SK-N-SH treated with all-trans-retinoic acid at 6 μM for 48 hours (cell line): ENCODE data around the gene CD163.

Experiments used
- ARNTL ChIP-seq: fragments of 450-650 bp; formaldehyde crosslinking; IDR thresholded peaks from 2 replicates; pipeline ENCODE4 v1.5.0; 2020; ENCODE audit warnings: low read depth, mild to moderate bottlenecking, moderate library complexity, borderline replicate concordance
- BACH2 ChIP-seq: fragments of 250-450 bp; sonication (Bioruptor Pico); IDR thresholded peaks from 2 replicates; pipeline ENCODE4 v1.9.0; 2021; ENCODE audit warnings: mild to moderate bottlenecking, borderline replicate concordance
- CSDC2 ChIP-seq: fragments of 250-450 bp; sonication (Bioruptor Pico); IDR thresholded peaks from 2 replicates; pipeline ENCODE4 v1.5.0; 2020; ENCODE audit warnings: mild to moderate bottlenecking, moderate library complexity
- OSR1 ChIP-seq: fragments of 250-450 bp; sonication (Bioruptor Pico); IDR thresholded peaks from 2 replicates; pipeline ENCODE4 v1.8.0; 2022; ENCODE audit warnings: moderate library complexity, mild to moderate bottlenecking, inconsistent platforms
- RARB ChIP-seq: fragments of 250-450 bp; sonication (Bioruptor Pico); IDR thresholded peaks from 2 replicates; pipeline ENCODE4 v1.8.0; 2021; ENCODE audit warnings: mild to moderate bottlenecking, moderate library complexity
- TCF4 ChIP-seq: fragments of 250-450 bp; sonication (Bioruptor Pico); IDR thresholded peaks from 2 replicates; pipeline ENCODE4 v1.8.0; 2021; ENCODE audit warnings: mild to moderate bottlenecking, moderate library complexity, borderline replicate concordance
- ZFP30 ChIP-seq: fragments of 450-650 bp; formaldehyde crosslinking; IDR thresholded peaks from 2 replicates; pipeline ENCODE4 v1.5.0; 2022; ENCODE audit warnings: mild to moderate bottlenecking, moderate library complexity
- ZNF8 ChIP-seq: fragments of 450-650 bp; formaldehyde crosslinking; IDR thresholded peaks from 2 replicates; pipeline ENCODE4 v1.5.0; 2020; ENCODE audit warnings: mild to moderate bottlenecking, moderate library complexity
- TF ChIP-seq, protein P1 (sequence below): fragments of 250-450 bp; sonication (Bioruptor Pico); IDR thresholded peaks from 2 replicates; pipeline ENCODE4 v1.5.1; 2021; ENCODE audit warnings: mild to moderate bottlenecking, moderate library complexity

DNA sequence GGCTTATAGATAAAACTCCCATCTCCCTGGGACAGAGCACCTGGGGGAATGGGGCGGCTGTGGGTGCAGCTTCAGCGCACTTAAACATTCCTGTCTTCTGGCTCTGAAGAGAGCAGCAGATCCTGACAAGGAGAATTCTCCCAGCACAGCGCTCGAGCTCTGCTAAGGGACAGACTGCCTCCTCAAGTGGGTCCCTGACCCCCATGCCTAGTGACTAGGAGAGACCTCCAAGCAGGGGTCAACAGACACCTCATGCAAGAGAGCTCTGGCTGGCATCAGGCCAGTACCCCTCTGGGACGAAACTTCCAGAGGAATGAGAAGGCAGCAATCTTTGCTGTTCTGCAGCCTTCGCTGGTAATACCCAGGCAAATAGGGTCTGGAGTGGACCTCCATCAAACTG is 31.5 kb downstream of the CD163 start:
- no peak for TF ChIP-seq TCF4
- TF ChIP-seq ZNF8: no peak
- no peak for TF ChIP-seq RARB (CRISPR knock-in tag)
- no peak for TF ChIP-seq ARNTL
- no peak for TF ChIP-seq OSR1 (CRISPR knock-in tag)
- no peak for TF ChIP-seq BACH2 (CRISPR knock-in tag)
- no peak for TF ChIP-seq ZFP30 (CRISPR knock-in tag)
- no peak for TF ChIP-seq CSDC2
- TF ChIP-seq, protein P1, sequence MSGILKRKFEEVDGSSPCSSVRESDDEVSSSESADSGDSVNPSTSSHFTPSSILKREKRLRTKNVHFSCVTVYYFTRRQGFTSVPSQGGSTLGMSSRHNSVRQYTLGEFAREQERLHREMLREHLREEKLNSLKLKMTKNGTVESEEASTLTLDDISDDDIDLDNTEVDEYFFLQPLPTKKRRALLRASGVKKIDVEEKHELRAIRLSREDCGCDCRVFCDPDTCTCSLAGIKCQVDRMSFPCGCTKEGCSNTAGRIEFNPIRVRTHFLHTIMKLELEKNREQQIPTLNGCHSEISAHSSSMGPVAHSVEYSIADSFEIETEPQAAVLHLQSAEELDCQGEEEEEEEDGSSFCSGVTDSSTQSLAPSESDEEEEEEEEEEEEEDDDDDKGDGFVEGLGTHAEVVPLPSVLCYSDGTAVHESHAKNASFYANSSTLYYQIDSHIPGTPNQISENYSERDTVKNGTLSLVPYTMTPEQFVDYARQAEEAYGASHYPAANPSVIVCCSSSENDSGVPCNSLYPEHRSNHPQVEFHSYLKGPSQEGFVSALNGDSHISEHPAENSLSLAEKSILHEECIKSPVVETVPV (CRISPR knock-in tag): no peak
